Effector memory CD8-positive, alpha-beta T cell (primary cell): ENCODE measurements around the gene ATRAID.
A peak's percentile ranks its signal among the peaks of the same experiment; 100 is the strongest.

Experiments
- ATAC-seq: fragments of 150-1000 bp; cut with Tn5 transposase; replicated peaks from 2 replicates; pipeline ENCODE4 v1.10.0; 2021; ENCODE audit warnings: mild to moderate bottlenecking, moderate library complexity
- DNase-seq, 3 experiments: peaks; one replicate each; pipeline ENCODE4 v3.0.0; 2021
- H3K27ac Mint-ChIP-seq, 2 donors: one replicate each; pipeline ENCODE4 v1.8.0; 2022; ENCODE audit warnings: mild to moderate bottlenecking in 2 of 2, mixed read lengths in 2 of 2, moderate library complexity in 2 of 2
- H3K27me3 Mint-ChIP-seq, 2 donors: one replicate each; pipeline ENCODE4 v1.8.0; 2022; ENCODE audit warnings: mixed read lengths in 2 of 2
- H3K36me3 Mint-ChIP-seq: one replicate; pipeline ENCODE4 v1.8.0; 2022; ENCODE audit warnings: mild to moderate bottlenecking, moderate library complexity, mixed read lengths; ENCODE audit not compliant: insufficient read depth
- H3K4me1 Mint-ChIP-seq, 2 donors: one replicate each; pipeline ENCODE4 v1.8.0; 2022; ENCODE audit warnings: low read depth in 2 of 2, mixed read lengths in 2 of 2
- H3K4me3 Mint-ChIP-seq, 2 donors: one replicate each; pipeline ENCODE4 v1.8.0; 2022; ENCODE audit warnings: mild to moderate bottlenecking in 2 of 2, mixed read lengths in 2 of 2, moderate library complexity in 2 of 2
- H3K9me3 Mint-ChIP-seq, 2 donors: one replicate each; pipeline ENCODE4 v1.8.0; 2022; ENCODE audit warnings: mixed read lengths in 2 of 2

Gene ATRAID

DNA sequence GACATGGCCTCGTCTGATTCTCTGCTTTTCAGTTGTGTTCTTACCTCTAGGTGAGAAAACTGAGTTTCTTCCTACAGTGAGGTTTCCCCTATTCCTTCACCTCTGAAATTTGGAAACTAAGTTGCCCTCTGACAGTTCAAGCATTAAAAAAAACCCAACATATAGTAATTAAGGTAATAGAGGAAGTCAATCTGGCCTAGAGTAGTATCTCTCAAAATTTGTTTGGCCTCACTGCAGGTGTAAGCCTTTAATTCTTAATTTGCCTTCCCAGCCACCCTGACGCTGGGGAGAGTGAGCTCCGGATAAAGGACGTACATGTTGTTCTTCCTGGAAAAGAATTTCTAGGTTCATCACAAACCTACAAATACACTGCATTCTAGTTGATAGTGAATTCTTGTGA lies 6.8 kb downstream of the ATRAID start:
- H3K27me3 Mint-ChIP-seq: no peaks in the 10 kb centered on the region
- H3K4me1 Mint-ChIP-seq: peaks cover 20 to 28% of the 10 kb centered on the region in 2 donors
- H3K9me3 Mint-ChIP-seq: no peaks in the 10 kb centered on the region
- peaks cover 34% of the 10 kb centered on the region for H3K36me3 Mint-ChIP-seq
- peak overlapping the region in 1 of 2 donors; percentile 96 for H3K4me3 Mint-ChIP-seq
- ATAC-seq (no peak), DNase-seq (no peak)
- H3K27ac Mint-ChIP-seq: peak overlapping the region in 1 of 2 donors; percentile 89

DNA sequence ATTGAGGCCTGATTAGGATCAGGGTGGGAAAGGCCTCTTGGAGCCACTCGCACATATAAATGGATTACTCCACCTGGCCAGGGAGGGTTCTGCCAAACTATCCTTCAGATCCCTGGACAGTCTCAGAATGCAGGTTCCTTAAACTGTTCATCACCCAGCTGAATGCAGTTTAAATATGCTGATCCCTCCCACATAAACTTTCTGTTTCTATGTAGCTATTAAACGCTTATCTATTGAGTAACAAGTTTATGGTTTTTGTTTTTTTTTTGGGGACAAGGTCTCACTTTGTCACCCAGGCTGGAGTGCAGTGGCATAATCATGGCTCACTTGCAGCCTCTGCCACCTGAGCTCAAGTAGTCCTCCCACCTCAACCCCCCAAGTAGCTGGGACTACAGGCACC lies 7.2 kb downstream of the ATRAID start:
- H3K4me1 Mint-ChIP-seq: peaks cover 20 to 27% of the 10 kb centered on the region in 2 donors
- no peak overlapping the region for H3K27ac Mint-ChIP-seq
- H3K27me3 Mint-ChIP-seq: no peaks in the 10 kb centered on the region
- DNase-seq (no peak), ATAC-seq (no peak)
- no peaks in the 10 kb centered on the region for H3K9me3 Mint-ChIP-seq
- peaks cover 35% of the 10 kb centered on the region for H3K36me3 Mint-ChIP-seq
- no peak overlapping the region for H3K4me3 Mint-ChIP-seq

GRCh38 chr2:27220091-27220490 lies 8.2 kb downstream of the ATRAID start:
- no peaks in the 10 kb centered on the region for H3K9me3 Mint-ChIP-seq
- H3K4me1 Mint-ChIP-seq: peaks cover 20 to 27% of the 10 kb centered on the region in 2 donors
- no peak for ATAC-seq
- H3K4me3 Mint-ChIP-seq: no peak overlapping the region
- peaks cover 45% of the 10 kb centered on the region for H3K36me3 Mint-ChIP-seq
- H3K27me3 Mint-ChIP-seq: no peaks in the 10 kb centered on the region
- H3K27ac Mint-ChIP-seq: no peak overlapping the region
- no peak for DNase-seq

DNA sequence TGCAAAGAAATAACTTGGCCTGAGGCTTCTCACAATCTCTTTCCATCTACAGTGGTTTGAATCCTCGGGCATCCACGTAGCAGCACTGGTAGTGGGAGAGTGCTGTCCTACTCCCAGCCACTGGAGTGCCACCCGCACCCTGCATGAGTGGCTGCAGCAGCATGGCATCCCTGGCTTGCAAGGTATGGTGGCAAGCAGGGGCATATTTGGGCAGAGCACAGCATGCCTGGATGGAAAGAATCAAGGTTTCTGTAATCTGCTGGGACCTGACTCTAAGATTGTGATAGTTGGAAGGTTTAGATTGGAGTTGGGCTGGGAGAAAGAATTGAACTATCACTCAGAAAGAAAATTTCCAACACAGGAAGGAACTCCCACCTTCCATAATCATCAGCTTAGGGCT lies 9.3 kb downstream of the ATRAID start:
- no peak for DNase-seq
- Mint-ChIP-seq H3K27ac (no peak overlapping the region), H3K4me1 (peaks cover 17 to 22% of the 10 kb centered on the region in 2 donors), H3K27me3 (no peaks in the 10 kb centered on the region), H3K9me3 (no peaks in the 10 kb centered on the region), H3K4me3 (no peak overlapping the region), H3K36me3 (peaks cover 51% of the 10 kb centered on the region)
- ATAC-seq: no peak

DNA sequence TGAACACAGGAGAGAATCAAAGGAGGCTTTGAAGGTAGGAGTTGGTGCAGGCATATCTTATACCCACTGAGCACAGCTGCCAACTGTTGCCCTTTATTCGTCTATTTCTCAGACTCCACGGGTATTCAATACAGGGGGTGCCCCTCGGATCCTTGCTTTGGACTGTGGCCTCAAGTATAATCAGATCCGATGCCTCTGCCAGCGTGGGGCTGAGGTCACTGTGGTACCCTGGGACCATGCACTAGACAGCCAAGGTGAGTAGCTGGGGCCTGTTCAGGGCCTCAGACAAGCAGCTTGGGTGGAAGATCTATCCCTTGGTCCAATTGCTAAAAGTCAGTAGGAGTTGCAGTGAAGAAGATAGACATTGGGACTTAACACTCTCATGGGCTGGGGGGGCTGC lies 10.6 kb downstream of the ATRAID start:
- peaks cover 60% of the 10 kb centered on the region for H3K36me3 Mint-ChIP-seq
- no peak for ATAC-seq

GRCh38 chr2:27223416-27223815 lies 11.6 kb downstream of the ATRAID start:
- H3K4me3 Mint-ChIP-seq: no peak overlapping the region
- H3K27ac Mint-ChIP-seq: no peak overlapping the region
- H3K36me3 Mint-ChIP-seq: peaks cover 64% of the 10 kb centered on the region
- peaks cover 0 to 2% of the 10 kb centered on the region in 2 donors for H3K4me1 Mint-ChIP-seq
- DNase-seq (no peak), ATAC-seq (no peak)
- no peaks in the 10 kb centered on the region for H3K9me3 Mint-ChIP-seq
- no peaks in the 10 kb centered on the region for H3K27me3 Mint-ChIP-seq

More for the DNA sequence above, 10.6 kb downstream of the ATRAID start:
- peaks cover 9 to 12% of the 10 kb centered on the region in 2 donors for H3K4me1 Mint-ChIP-seq
- no peak for DNase-seq
- H3K9me3 Mint-ChIP-seq: no peaks in the 10 kb centered on the region
- H3K4me3 Mint-ChIP-seq: no peak overlapping the region
- no peaks in the 10 kb centered on the region for H3K27me3 Mint-ChIP-seq
- H3K27ac Mint-ChIP-seq: peak overlapping the region in 1 of 2 donors; percentile 23

DNA sequence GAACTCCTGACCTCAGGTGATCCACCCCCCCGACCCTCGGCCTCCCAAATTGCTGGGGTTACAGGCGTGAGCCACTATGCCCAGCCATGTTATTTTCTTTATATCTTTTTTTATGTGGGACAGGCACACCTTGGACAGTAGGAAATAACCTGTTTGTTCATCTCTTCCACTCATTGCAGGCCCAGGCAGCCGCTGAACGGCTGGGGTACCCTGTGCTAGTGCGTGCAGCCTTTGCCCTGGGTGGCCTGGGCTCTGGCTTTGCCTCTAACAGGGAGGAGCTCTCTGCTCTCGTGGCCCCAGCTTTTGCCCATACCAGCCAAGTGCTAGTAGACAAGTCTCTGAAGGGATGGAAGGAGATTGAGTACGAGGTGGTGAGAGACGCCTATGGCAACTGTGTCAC lies 13.7 kb downstream of the ATRAID start:
- Mint-ChIP-seq H3K9me3 (no peaks in the 10 kb centered on the region), H3K36me3 (peaks cover 82% of the 10 kb centered on the region), H3K27me3 (no peaks in the 10 kb centered on the region), H3K4me1 (no peaks in the 10 kb centered on the region), H3K27ac (no peak overlapping the region), H3K4me3 (no peak overlapping the region)
- DNase-seq (no peak), ATAC-seq (no peak)

- H3K27me3 Mint-ChIP-seq: no peaks in the 10 kb centered on the region
- ATAC-seq (no peak), DNase-seq (no peak)
- no peaks in the 10 kb centered on the region for H3K4me1 Mint-ChIP-seq
- H3K36me3 Mint-ChIP-seq: peaks cover 78% of the 10 kb centered on the region
- H3K9me3 Mint-ChIP-seq: no peaks in the 10 kb centered on the region
- no peak overlapping the region for H3K4me3 Mint-ChIP-seq
- no peak overlapping the region for H3K27ac Mint-ChIP-seq
These were observed 15.7 kb downstream of the ATRAID start for GRCh38 chr2:27227501-27227900.

GRCh38 chr2:27231921-27232320 lies 20.1 kb downstream of the ATRAID start:
- Mint-ChIP-seq H3K9me3 (no peaks in the 10 kb centered on the region), H3K27me3 (no peaks in the 10 kb centered on the region), H3K4me1 (no peaks in the 10 kb centered on the region), H3K4me3 (no peak overlapping the region), H3K36me3 (peaks cover 72% of the 10 kb centered on the region), H3K27ac (no peak overlapping the region)
- no peak for DNase-seq
- no peak for ATAC-seq

GRCh38 chr2:27233341-27233740 lies 21.5 kb downstream of the ATRAID start:
- H3K27me3 Mint-ChIP-seq: no peaks in the 10 kb centered on the region
- no peak for ATAC-seq

DNA sequence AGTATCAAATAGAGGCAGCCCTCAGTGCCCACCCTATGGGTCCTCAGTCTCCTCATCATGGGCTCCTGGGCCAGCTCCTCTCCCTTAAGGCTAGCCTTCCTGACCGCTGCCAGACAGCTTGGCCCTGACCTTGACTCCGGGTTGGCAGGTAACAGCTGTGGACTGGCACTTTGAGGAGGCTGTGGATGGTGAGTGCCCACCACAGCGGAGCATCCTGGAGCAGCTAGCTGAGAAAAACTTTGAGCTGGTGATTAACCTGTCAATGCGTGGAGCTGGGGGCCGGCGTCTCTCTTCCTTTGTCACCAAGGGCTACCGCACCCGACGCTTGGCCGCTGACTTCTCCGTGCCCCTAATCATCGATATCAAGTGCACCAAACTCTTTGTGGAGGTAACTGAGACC lies 24.3 kb downstream of the ATRAID start:
- DNase-seq: no peak
- H3K9me3 Mint-ChIP-seq: no peaks in the 10 kb centered on the region
- no peak overlapping the region for H3K4me3 Mint-ChIP-seq
- ATAC-seq: no peak
- peak overlapping the region in 1 of 2 donors; percentile 62 for H3K27ac Mint-ChIP-seq
- H3K4me1 Mint-ChIP-seq: peaks cover 0 to 3% of the 10 kb centered on the region in 2 donors
- peaks cover 58% of the 10 kb centered on the region for H3K36me3 Mint-ChIP-seq
- no peaks in the 10 kb centered on the region for H3K27me3 Mint-ChIP-seq

More at GRCh38 chr2:27233341-27233740, 21.5 kb downstream of the ATRAID start:
- Mint-ChIP-seq H3K4me3 (no peak overlapping the region), H3K27ac (peak overlapping the region; percentile 5 to 53), H3K4me1 (no peaks in the 10 kb centered on the region), H3K9me3 (no peaks in the 10 kb centered on the region), H3K36me3 (peaks cover 68% of the 10 kb centered on the region)
- DNase-seq: no peak

GRCh38 chr2:27236626-27237025 lies 24.8 kb downstream of the ATRAID start:
- Mint-ChIP-seq H3K36me3 (peaks cover 58% of the 10 kb centered on the region), H3K9me3 (no peaks in the 10 kb centered on the region), H3K27ac (peak overlapping the region in 1 of 2 donors; percentile 62), H3K4me3 (no peak overlapping the region), H3K4me1 (peaks cover 0 to 3% of the 10 kb centered on the region in 2 donors), H3K27me3 (no peaks in the 10 kb centered on the region)
- ATAC-seq (no peak), DNase-seq (no peak)

GRCh38 chr2:27237341-27237945 lies 25.6 kb downstream of the ATRAID start:
- DNase-seq: no peak
- H3K4me3 Mint-ChIP-seq: no peak overlapping the region
- no peak for ATAC-seq
- H3K4me1 Mint-ChIP-seq: peaks cover 0 to 9% of the 10 kb centered on the region in 2 donors
- peaks cover 54% of the 10 kb centered on the region for H3K36me3 Mint-ChIP-seq
- no peaks in the 10 kb centered on the region for H3K27me3 Mint-ChIP-seq
- no peak overlapping the region for H3K27ac Mint-ChIP-seq
- no peaks in the 10 kb centered on the region for H3K9me3 Mint-ChIP-seq

GRCh38 chr2:27238976-27239375 lies 27.1 kb downstream of the ATRAID start:
- Mint-ChIP-seq H3K9me3 (no peaks in the 10 kb centered on the region), H3K4me3 (no peak overlapping the region), H3K4me1 (peaks cover 0 to 9% of the 10 kb centered on the region in 2 donors), H3K27me3 (no peaks in the 10 kb centered on the region), H3K36me3 (peaks cover 51% of the 10 kb centered on the region), H3K27ac (peak overlapping the region; percentile 15 to 38)
- no peak for DNase-seq
- ATAC-seq: no peak
